NCI-H187 treated with DMSO at 0.1 percent for 48 hours (cell line): Measurements from ENCODE around the gene IQCK.

ENCODE experiments used
- DNase-seq: peaks from one replicate; lab custom pipeline; 2025; lab: John Stamatoyannopoulos, UW

IQCK gene

DNA sequence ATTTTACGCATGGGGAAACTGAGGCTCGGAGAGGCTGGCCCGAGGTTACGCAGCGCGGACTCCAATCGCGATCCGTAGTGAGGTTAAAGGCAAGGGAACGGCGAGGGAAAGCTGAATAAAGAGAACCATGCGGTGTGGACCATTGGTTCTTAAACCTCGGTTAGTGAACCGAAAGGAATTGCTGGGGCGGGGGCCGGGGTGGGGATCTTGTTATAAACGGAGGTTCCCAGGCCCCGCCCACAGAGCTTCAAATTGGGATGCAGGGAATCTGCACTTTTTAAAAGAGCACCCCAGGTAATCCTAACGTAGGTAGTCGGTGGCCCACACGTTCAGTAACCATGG, 524 bp downstream of the IQCK start:
- no peak for DNase-seq

DNA sequence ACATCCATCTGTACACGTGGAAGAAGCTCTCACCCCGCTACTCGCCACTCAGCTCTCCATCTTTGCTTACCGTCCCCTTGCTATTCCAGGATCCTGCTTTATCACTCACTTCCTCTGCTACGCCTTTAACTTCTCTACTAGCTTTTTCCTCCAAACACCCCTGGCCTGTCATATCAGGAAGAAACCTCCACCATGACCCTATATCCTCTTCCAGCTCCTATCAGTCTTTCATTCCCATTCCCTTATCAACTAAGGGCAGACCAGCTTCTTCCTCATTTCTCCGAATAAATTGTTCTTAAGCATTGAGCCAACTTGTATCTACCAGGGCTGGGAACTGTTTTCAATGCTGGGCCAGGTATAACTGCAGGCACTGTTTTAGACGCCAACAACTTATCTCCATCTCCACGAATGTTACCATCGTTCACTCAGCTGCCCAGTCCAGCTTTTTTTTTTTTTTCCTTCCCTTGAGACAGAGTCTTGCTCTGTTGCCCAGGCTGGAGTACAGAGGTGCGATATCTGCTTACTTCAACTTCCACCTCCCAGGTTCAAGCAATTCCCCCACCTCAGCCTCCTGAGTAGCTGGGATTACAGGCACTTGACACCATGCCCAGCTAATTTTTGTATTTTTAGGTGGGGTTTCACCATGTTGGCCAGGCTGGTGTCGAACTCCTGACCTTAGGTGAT, 4.3 kb downstream of the IQCK start:
- DNase-seq = no peak

DNA sequence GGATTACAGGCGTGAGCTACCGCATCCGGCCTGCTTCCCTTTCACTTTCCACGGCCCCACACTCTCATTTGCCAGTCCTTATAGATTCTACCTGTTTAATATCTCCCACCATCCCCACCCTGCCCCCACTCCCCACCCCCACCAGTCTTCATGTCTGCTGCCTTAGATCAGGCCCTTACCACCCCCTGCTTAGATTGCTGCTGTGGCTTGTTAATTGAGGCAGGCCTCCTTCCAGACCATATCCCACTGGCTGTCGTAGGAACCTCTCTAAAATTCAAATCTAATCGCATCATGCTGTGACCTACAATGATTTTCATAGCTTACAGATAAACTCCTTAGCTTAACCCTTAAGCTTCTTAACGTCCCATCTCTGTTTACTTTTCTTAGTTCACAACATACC, 4.9 kb downstream of the IQCK start:
- no peak for DNase-seq

DNA sequence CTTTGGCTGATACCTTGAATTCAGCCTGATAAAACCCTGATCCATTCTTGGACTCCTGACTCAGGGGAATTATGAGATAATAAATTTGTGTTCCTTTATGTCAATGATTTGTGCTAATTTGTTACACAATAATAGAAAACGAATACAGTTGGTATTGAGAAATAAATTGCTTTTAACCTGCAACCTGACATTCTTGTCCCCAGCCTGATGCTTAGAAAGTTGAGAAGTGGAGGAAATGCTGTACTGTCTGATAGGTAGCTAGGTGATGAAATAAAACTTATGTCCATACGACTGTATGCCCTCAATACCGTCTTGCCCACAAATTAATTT, 10.5 kb downstream of the IQCK start:
- DNase-seq = no peak

DNA sequence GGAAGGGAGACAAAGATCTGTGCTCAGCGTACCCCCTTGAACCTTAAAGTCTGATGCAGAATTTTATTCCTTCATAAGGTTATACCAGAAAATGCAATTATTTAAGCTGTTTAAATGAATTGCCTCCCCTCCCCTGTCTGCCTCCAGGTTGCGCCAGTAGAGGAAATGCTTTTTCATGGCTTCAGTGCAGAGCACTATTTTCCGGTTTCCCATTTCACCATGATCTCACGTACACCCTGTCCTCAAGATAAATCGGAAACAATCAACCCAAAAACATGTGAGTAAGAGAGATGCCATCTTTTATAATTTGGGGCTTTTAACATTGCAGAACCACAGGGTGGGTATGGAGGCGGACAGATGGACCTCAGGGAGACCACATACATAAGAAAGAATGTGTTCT, 15.5 kb downstream of the IQCK start:
- no peak for DNase-seq

DNA sequence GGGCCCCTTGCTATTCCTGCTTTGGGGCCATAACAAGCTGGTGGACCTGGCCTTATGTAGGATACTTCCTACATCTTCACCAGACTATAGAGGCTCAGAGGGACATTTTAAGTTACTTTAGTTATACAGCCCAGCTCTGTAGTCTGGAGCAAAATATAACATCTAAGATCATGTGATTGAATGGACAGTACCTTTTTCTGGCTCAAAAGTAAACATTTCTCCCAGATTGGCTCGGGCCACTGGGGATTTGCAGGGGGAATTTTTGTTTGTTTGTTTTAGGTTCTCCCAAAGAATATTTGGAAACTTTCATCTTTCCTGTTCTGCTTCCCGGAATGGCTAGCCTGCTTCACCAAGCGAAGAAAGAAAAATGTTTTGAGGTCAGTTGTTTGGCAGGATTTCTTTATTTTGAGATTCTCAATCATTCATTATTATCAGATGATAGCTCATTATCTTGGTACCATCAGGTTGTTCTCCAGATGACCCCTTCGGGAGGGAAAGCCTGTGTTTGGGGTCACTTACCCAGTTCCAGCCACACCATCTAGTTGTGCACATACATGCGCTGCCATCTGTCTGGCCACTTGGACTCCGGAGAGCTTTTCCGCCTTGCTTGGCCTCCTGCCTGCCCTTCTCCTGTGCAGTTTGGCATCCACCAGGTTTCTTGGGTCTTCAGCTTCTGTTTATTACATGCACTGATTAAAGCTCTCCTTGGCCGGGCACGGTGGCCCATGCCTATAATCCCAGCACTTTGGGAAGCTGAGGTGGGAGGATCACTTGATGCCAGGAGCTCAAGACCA, 17.2 kb downstream of the IQCK start:
- DNase-seq = no peak

DNA sequence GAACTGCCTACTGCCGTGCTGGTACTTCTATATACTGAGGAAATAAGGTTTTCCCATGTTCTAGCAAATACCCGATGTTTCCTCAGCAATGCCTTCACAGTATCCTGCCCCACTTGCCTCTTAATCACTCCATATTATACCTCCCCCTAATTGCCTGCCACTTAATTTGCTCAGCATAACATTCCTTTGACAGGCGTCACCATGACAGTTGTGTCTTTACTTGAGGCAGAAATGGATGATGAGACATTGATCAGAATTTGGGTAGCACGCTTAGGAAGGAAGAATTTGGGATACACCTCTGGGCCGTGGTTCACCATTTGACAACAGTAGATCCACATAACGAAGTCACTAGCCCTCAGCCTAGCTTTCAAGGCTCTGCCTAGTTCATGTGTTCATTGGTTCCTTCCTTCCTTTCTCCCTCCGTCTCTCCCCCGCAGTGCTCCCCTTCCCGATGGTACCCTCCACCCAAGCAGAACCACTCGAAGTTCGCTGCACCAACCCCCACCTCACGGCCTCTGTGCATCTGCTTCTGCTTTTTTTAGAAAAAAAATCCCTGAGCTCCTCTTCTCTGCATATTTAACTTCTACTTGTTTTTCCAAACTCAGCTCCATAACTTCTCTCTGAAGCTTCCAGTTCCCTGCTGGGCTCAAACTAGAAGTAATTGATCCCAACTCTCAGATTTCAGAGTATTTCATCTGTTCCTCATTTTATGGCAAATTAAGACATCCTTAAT, 19.4 kb downstream of the IQCK start:
- no peak for DNase-seq

DNA sequence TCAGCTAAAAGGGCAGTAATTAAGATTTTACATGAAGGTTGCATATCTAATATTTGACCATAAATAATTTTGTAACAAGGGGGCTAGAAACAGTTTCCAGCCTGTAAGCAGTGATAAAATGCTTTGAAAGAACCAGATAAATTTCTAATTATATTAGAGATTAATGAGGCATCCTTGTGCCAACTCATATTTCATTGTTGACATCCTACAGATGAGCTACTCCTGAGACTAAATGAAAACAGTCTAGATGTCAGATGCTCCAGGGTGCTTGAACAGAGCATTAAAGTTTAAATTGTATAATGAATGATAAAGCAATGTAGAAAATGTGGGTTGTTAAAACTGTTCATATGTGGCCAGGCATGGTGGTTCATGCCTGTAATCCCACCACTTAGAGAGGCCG, 23.3 kb downstream of the IQCK start:
- DNase-seq = no peak

DNA sequence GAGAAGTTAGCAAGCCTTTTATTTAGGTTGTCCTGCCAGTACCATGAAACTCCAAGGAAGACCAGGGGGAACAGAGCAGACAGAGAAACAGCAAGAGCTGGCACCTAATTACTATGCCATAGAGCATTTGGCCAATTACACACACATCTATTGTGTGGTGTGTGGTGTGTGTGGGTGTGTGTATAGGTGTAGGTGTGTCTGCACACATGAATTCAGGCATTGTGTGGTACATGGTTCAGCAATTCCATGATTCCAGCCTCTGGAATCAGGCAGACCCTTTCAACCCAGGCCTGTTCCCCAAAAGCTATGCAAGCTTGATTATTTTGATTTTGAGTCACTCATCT, 25.7 kb downstream of the IQCK start:
- no peak for DNase-seq

DNA sequence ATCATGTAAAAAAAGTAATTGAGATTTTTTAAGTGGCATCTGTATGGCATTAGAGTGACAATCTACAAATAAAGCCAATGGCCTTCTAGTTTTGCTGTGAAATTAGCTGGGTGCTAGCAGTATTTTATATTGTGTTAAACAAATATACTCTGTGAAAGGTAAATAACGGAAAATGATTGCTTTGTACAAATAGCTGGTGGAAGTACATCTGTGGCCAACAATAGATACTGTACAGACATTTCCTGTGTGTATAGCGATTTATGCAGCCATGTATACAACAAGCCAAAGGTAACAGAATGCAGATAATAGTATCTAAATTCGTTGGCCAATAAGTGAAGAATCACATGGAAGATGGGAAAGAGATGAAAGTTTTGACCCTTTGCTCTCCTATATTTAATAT, 26.6 kb downstream of the IQCK start:
- DNase-seq = no peak

DNA sequence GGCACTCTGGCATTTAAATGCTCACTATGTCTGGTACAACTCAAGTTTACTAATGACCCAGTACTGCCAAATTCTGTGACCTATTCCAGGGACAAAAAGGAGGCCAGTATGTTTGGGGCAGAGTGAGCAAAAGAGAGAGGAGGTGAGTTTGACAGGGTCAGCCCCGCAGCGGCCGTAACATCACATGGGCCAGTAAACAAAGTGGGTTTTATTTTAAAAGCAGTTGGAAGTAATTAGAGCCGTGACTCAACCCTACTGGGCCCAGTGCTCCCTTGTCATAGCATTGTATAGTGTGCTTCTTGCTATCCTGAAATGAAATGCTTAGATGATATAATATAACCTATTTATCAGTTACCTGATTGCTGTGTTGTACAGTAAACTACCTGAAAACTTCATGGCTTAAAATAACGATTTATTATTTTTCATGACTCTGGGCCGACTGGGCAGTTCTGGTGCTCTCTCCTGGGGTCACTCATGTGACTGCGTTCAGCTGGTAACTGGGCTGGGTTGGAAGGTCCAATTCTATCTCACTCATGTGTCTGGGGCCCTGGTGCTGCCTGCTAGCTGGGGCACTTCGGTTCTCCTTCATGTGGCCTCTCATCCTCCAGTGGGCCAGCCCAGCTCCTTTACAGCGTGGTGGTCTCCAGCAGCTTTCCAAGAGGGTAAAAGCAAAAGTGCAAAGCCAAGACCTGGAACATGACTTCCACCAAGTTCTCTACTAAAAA, 27.4 kb downstream of the IQCK start:
- no peak for DNase-seq

DNA sequence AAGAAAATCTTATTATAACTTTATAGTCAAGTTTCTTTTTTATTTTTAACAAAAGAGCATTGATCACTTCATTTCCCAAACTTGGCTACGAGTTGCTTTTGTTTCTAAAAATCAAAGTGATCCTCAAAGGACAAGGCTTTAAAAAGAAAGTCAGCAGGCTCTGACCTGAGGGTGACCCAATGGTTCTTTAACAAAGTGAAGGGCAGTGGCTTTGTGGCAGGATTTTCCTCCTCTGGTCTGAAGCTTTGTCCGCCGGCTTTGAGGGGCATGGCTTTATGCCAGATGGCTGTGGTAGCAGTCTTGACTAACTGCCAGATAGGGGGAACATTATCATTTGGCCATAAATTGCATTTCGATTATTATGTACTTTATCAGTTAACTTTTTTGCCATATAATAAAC, 28.5 kb downstream of the IQCK start:
- DNase-seq = no peak

DNA sequence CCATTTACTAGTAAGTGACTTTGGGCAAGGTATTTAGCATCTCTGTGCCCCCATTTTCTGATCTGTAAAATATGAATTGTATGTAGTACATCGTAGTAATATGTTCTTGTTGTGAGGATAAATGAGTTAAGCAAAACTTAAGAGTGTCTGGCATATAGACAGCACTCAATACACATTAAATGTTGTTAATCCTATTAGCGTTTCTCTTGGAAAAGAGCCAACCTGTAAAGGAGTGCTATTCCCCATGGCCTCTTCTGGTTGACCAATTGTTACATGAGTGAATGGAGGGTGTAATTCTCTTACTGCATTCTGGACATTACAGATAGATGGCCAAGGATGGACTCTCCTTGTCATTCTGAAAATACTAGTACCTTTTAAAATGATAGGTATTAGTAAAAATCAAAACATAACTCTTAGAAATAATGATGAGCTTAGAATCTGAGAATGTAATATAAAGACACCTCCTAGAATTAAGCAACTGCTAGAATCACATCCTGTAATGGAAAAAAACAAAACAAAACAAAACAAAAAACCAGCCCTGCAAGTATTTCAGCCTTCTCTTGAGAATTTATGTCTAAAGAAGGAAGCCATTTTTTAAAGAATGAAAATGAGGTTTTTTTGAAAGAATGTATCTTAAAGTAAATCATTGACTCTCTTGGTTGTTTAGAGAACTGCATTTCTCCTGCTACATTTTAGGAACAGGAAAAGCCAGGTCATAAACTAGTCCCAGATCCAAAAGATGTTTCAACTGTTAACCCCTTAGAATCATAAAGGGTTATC, 30.5 kb downstream of the IQCK start:
- DNase-seq = no peak

DNA sequence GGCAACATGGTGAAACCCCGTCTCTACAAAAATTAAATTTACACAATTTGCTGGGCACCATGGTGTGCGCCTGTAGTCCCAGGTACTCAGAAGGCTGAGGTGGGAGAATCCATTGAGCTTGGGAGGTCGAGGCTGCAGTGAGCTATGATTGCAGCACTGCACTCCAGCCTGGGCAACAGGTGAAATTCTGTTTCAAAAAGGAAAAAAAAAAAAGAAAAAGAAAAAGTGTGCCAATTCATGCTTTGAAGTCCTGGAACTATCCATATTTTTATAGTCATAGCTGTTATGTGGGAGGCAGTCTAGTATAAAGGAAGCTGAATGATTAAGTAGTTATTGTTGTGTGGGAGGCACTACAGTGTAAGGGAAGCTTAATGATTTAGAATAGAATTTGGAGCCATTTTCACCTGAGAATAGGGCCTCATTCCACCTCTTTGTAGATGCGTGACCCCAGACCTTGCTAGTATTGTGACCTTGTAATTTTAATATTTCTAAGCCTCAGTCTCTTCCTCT, 31.6 kb downstream of the IQCK start:
- no peak for DNase-seq

DNA sequence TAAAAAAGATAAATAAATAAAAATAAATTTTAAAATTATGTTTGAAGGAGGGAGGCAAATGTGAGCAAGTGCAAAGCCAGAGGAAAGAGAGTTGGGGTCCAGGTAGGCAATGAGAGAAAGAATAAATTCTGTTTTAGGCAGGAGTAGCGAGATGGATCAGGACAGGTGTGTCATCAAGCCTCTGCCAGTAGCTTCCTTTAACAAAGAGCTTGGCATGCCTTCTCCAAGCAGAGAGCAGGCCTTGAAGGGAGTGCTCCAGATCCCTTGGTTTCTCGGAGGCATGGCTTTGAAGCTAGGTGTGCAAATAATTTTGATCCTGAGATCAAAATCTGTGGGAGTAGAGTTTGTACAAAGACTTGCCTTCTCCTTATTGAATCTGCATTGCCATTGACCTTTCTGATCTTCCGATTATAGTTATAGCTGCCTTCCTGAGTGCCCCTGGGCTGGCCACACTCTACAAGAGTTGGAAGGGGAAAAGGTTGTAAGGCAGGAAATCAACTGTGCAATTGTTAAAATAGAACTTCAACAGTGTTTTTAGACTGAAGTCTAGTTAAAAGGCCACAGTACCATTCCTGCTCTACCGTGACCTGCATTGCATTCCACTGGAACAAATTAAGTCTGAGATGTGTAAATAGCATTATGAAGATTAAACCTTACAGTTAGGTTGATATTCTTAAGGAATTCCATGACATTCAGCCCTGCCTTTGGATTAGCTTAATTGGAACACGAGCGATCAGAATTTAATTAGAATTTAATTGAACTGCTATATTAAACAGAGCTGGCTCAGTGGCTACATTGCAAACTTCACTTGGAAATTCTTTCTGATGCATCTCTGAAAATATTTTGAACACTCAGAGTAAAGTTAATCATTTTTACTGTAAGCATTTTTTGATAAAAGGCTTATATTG, 33.7 kb downstream of the IQCK start:
- no peak for DNase-seq

DNA sequence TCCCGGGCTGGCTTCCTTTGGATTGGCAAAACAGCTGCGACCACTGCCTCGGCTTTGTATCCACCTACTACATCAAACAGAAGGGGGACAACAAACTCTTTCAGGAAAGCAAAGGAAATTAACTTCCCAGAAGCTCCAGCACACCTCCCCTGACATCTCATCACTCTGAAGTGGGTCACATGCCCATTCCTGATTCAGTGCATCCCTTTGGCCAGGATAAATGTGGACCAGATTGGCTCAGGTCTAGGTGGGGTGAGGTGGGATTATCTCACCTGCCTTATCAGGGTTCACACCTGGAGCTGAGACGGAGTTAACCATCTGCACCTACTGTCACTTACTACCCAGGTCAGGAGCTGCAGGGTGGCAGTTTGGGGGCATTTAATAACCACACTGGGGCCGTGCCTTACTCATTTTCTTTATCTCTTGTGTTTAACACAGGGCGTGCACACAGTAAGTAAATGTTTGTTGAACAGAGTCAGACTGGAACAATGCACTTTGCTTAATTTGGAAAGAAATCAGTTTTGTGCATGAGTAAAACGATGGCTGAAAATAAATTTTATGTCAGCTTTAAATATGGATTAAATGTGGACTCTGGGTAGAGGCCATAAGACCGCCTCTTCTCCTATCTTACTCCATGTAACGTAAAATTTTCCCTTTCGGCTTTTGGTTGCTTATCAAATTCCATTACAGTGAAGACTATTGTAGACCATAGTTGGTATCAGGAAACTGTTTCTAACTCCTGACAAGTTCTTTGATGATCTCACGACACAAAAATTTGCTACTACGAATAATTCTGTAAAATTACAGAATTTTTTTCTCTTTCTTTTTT, 36.0 kb downstream of the IQCK start:
- DNase-seq = no peak

DNA sequence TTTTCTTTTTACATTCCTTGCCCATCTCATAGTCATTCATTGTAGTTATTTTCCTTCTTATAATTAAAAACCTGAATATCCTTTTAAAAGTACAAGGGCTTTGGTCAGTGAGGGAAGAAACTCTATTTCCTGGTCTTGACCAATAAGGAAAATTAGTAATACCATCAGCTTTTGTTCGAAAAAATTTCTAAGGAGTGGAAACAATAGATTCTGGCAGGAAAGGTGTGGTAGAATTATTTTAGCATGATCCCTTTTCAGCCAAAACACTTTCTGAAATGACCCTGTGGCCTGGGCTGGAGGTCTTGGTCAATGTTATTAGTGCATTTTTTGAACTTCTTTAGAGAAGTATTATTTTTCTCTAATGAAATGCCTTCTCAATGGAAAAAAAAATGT, 36.6 kb downstream of the IQCK start:
- no peak for DNase-seq

DNA sequence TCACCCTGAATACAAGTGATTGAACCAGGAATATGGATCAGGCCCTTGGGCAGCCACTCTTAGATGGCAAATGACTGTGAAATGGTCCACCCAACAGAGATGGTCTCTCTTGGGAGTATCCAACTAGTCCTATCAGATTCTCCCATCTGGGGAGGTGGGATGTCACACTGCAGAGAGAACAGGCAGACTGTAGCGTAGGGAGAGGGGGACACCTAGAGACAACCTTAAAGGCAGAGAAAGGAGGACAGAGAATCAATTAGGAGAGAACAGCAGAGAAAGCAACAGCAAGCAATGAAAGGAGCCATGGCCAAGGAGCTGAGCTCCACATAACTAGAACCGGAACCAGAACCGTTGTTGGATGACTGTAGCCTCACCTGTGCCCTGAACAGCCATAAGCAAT, 37.2 kb downstream of the IQCK start:
- DNase-seq = no peak

DNA sequence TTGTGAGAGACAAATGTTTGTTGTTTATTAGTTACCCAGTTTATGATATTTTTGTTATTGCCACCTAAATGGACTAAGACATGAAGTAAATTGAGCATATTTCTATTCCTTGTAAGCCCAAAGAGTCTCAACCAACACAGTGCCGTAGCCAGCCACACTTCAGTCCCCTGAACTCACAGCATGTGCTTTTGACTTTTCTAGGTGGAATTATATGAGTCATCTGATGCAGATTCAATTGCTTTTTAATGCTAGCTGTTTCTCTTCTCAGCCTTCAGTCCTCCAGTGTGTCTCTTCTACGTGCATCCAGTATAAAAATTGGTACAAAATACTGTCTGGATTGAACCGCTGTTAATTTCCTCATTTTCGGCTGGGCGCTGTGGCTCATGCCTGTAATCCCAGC, 39.0 kb downstream of the IQCK start:
- DNase-seq = no peak
